MM.1S (cell line): ENCODE measurements around the gene PIGB.
A peak's percentile ranks its signal among the peaks of the same experiment; 100 is the strongest.

Experiments
- DNase-seq: peaks from one replicate; pipeline ENCODE4 v3.0.0-alpha.2; 2015
- H2AFZ ChIP-seq: fragments of 300-600 bp; sonication (generic); 2 replicates; pipeline ENCODE4 v1.6.0; 2016; ENCODE audit warnings: antibody characterized with exemption, low read length
- H3F3A ChIP-seq: fragments of 300-600 bp; sonication (generic); 2 replicates; pipeline ENCODE4 v1.6.1; 2016; ENCODE audit warnings: mild to moderate bottlenecking, antibody characterized with exemption, low read length, moderate library complexity, mixed read lengths; ENCODE audit not compliant: insufficient read depth
- H3K27ac ChIP-seq: fragments of 300-600 bp; sonication (generic); 2 replicates; pipeline ENCODE4 v1.5.1; 2016; ENCODE audit warnings: mild to moderate bottlenecking, low read length
- H3K27me3 ChIP-seq: fragments of 300-600 bp; sonication (generic); replicated peaks from 2 replicates; pipeline ENCODE4 v1.6.0; 2016; ENCODE audit warnings: low read length; ENCODE audit not compliant: insufficient read depth
- H3K36me3 ChIP-seq: fragments of 300-600 bp; sonication (generic); replicated peaks from 2 replicates; pipeline ENCODE4 v1.6.1; 2016; ENCODE audit warnings: mild to moderate bottlenecking, low read length, mixed read lengths; ENCODE audit not compliant: insufficient read depth
- H3K4me1 ChIP-seq: fragments of 300-600 bp; sonication (generic); 2 replicates; pipeline ENCODE4 v1.6.1; 2016; ENCODE audit warnings: low read length, mixed read lengths
- H3K4me2 ChIP-seq: fragments of 300-600 bp; sonication (generic); 2 replicates; pipeline ENCODE4 v1.6.0; 2016; ENCODE audit warnings: low read depth, low read length
- H3K4me3 ChIP-seq: fragments of 300-600 bp; sonication (generic); 2 replicates; pipeline ENCODE4 v1.5.1; 2016; ENCODE audit warnings: low read length, mixed read lengths
- H3K79me2 ChIP-seq: fragments of 300-600 bp; sonication (generic); 2 replicates; pipeline ENCODE4 v1.6.1; 2016; ENCODE audit warnings: mixed run types, low read length, mixed read lengths
- H3K9ac ChIP-seq: fragments of 300-600 bp; sonication (generic); 2 replicates; pipeline ENCODE4 v1.6.1; 2016; ENCODE audit warnings: low read length, mixed read lengths
- H3K9me2 ChIP-seq: fragments of 300-600 bp; sonication (generic); replicated peaks from 2 replicates; pipeline ENCODE4 v1.6.1; 2016; ENCODE audit warnings: mild to moderate bottlenecking, low read length, mixed read lengths; ENCODE audit not compliant: insufficient read depth
- H3K9me3 ChIP-seq: fragments of 300-600 bp; sonication (generic); replicated peaks from 2 replicates; pipeline ENCODE4 v1.6.1; 2016; ENCODE audit warnings: mild to moderate bottlenecking, low read length, mixed read lengths; ENCODE audit not compliant: insufficient read depth
- H4K20me1 ChIP-seq: fragments of 300-600 bp; sonication (generic); 2 replicates; pipeline ENCODE4 v1.6.1; 2016; ENCODE audit warnings: mild to moderate bottlenecking, low read length, moderate library complexity, mixed read lengths; ENCODE audit not compliant: insufficient read depth
- CTCF ChIP-seq: fragments of 300-600 bp; sonication (generic); IDR thresholded peaks from 2 replicates; pipeline ENCODE4 v1.5.1; 2016; ENCODE audit warnings: antibody characterized with exemption, low read length, mixed read lengths
- EZH2 ChIP-seq: fragments of 300-600 bp; sonication (generic); optimal IDR thresholded peaks from 2 replicates; pipeline ENCODE3; 2017; ENCODE audit warnings: low read depth, mild to moderate bottlenecking, antibody characterized with exemption, low read length, mixed read lengths
- EZH2phosphoT487 ChIP-seq: fragments of 300-600 bp; sonication (generic); IDR thresholded peaks from 2 replicates; pipeline ENCODE4 v1.6.1; 2018; ENCODE audit warnings: antibody characterized with exemption, low read length

The PIGB gene

GRCh38 chr15:55318588-55319494 lies at the start of gene PIGB, which contains the start of gene PIGBOS1:
TSS of gene PIGB (plus strand) at chr15:55319222. CDS start at chr15:55319251, 29 bp downstream.
TSS of gene PIGBOS1 (minus strand) at chr15:55319123. CDS start at chr15:55317792, 1,331 bp downstream.
- Histone ChIP-seq H3K9ac (peak within 1 kb of the TSS; percentile 83), H3K27me3 (no peaks in the 10 kb centered on the region), H3K27ac (peak within 1 kb of the TSS; percentile 78), H3K9me2 (no peaks in the 10 kb centered on the region), H3K4me1 (peaks cover 3% of the 10 kb centered on the region; the same call in 1 of the 2 replicates), H3K9me3 (no peaks in the 10 kb centered on the region), H4K20me1 (no peaks in the 10 kb centered on the region), H3K4me3 (peak within 1 kb of the TSS; percentile 74), H3K79me2 (peaks cover 43% of the 10 kb centered on the region), H3K4me2 (peak within 1 kb of the TSS; percentile 80), H3K36me3 (no peaks in the 10 kb centered on the region), H2AFZ (peak within 1 kb of the TSS; percentile 55), H3F3A (peaks cover 16% of the 10 kb centered on the region; the same call in 1 of the 2 replicates)
- DNase-seq: peak; percentile 90
- TF ChIP-seq CTCF: no peak
- no peak for TF ChIP-seq EZH2phosphoT487
- no peak for TF ChIP-seq EZH2

GRCh38 chr15:55270291-55270690 lies 48.7 kb upstream of the PIGB start:
- Histone ChIP-seq H3K4me3 (no peak overlapping the region), H3K4me1 (no peaks in the 10 kb centered on the region), H3K9ac (no peak overlapping the region), H3K4me2 (no peak overlapping the region), H3K27ac (no peak overlapping the region), H3K9me2 (no peaks in the 10 kb centered on the region), H3K79me2 (peaks cover 91% of the 10 kb centered on the region), H3K9me3 (no peaks in the 10 kb centered on the region), H2AFZ (no peak overlapping the region), H3K27me3 (no peaks in the 10 kb centered on the region), H3K36me3 (no peaks in the 10 kb centered on the region), H3F3A (no peaks in the 10 kb centered on the region), H4K20me1 (no peaks in the 10 kb centered on the region)
- TF ChIP-seq EZH2 (no peak), CTCF (no peak), EZH2phosphoT487 (no peak)
- DNase-seq: no peak

GRCh38 chr15:55276324-55276723 lies 42.7 kb upstream of the PIGB start:
- no peak for DNase-seq
- Histone ChIP-seq H3K79me2 (peaks cover 76% of the 10 kb centered on the region), H3K4me2 (peak overlapping the region; percentile 53; the same call in 1 of the 2 replicates), H3K9me3 (no peaks in the 10 kb centered on the region), H3K36me3 (no peaks in the 10 kb centered on the region), H3F3A (peaks cover 46% of the 10 kb centered on the region), H3K27ac (peak overlapping the region; percentile 94; the same call in 1 of the 2 replicates), H3K9me2 (no peaks in the 10 kb centered on the region), H3K4me3 (no peak overlapping the region), H3K27me3 (no peaks in the 10 kb centered on the region), H3K4me1 (peaks cover 42% of the 10 kb centered on the region), H2AFZ (no peak overlapping the region), H4K20me1 (no peaks in the 10 kb centered on the region), H3K9ac (no peak overlapping the region)
- TF ChIP-seq CTCF (no peak), EZH2 (no peak), EZH2phosphoT487 (no peak)
